Gastrocnemius medialis (tissue), 4 donors: Measurements from ENCODE around the gene BCAR1.

Source experiments
- POLR2A ChIP-seq, 2 donors: fragments of 450-650 bp; IDR thresholded peaks; one replicate each; pipeline ENCODE4 v1.6.1; 2017; ENCODE audit warnings: antibody characterized with exemption in 2 of 2, mild to moderate bottlenecking in 2 of 2, moderate library complexity in 2 of 2
- TF ChIP-seq, protein P1 (sequence below), 5 experiments: fragments of 450-650 bp in 3 of 5; fragments of 200-600 bp in 2 of 5; sonication (generic) in 2 of 5; IDR thresholded peaks in 4 of 5; conservative IDR thresholded peaks in 1 of 5; 1 replicate in 4 of 5; 2 replicates in 1 of 5; pipeline ENCODE4 v1.5.1; 2016 to 2019; ENCODE audit warnings: antibody characterized with exemption in 5 of 5, mild to moderate bottlenecking in 3 of 5, moderate library complexity in 3 of 5

DNA sequence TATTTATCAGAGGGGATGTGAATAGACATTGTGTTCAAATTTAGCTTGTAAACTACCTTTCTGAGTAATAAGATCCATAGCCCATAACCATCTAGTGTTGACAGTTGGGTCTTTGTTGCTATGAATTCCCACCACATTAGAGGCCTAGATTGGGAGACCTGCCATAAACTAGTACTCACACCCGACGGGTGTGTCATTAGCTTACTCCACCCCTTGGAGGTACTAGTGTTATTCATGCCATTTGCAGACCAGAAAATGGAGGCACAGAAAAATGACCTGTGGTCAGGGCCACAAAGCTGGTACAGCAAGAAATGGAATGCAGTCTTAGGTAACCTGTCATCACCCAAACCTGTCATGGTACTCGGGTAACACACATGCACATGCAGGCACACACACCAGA lies 41.3 kb upstream of the BCAR1 start:
- TF ChIP-seq, protein P1, sequence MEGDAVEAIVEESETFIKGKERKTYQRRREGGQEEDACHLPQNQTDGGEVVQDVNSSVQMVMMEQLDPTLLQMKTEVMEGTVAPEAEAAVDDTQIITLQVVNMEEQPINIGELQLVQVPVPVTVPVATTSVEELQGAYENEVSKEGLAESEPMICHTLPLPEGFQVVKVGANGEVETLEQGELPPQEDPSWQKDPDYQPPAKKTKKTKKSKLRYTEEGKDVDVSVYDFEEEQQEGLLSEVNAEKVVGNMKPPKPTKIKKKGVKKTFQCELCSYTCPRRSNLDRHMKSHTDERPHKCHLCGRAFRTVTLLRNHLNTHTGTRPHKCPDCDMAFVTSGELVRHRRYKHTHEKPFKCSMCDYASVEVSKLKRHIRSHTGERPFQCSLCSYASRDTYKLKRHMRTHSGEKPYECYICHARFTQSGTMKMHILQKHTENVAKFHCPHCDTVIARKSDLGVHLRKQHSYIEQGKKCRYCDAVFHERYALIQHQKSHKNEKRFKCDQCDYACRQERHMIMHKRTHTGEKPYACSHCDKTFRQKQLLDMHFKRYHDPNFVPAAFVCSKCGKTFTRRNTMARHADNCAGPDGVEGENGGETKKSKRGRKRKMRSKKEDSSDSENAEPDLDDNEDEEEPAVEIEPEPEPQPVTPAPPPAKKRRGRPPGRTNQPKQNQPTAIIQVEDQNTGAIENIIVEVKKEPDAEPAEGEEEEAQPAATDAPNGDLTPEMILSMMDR (IDR thresholded peaks at IDR 0.05 in 4 of 5, conservative IDR thresholded peaks at IDR 0.05 in 1 of 5), result no peak
- TF ChIP-seq POLR2A (IDR thresholded peaks at IDR 0.05), result no peak
